Tibial nerve (tissue), 4 donors: ENCODE measurements around the gene DENND2D. TPM values are rescaled to one million over a fixed set of nuclear protein-coding genes. Genes with fewer than 3 reads are reported as not detected.

Source experiments
- DNase-seq, 2 donors: peaks; one replicate each; pipeline ENCODE4 v3.0.0-alpha.2; 2019; ENCODE audit warnings: low spot score in 2 of 2
- H3K27ac ChIP-seq, 4 donors: fragments of 200-600 bp; sonication (generic) in 3 of 4; one replicate each; pipeline ENCODE4 v1.5.1; 2017 to 2019; ENCODE audit warnings: mild to moderate bottlenecking in 1 of 4
- H3K27me3 ChIP-seq, 2 donors: fragments of 200-600 bp; sonication (generic) in 1 of 2; one replicate each; pipeline versions ENCODE4 v1.5.1 to v1.6.0; 2017 to 2019
- H3K36me3 ChIP-seq, 3 donors: fragments of 200-600 bp; sonication (generic); one replicate each; pipeline ENCODE4 v1.5.1; 2018 to 2019
- H3K4me1 ChIP-seq, 4 donors: fragments of 200-600 bp; sonication (generic) in 3 of 4; one replicate each; pipeline ENCODE4 v1.5.1; 2017 to 2019
- H3K4me3 ChIP-seq, 4 donors: fragments of 200-600 bp; sonication (generic) in 3 of 4; one replicate each; pipeline ENCODE4 v1.5.1; 2017 to 2019; ENCODE audit warnings: mild to moderate bottlenecking in 1 of 4, moderate library complexity in 1 of 4
- H3K9me3 ChIP-seq, 4 donors: fragments of 200-600 bp; sonication (generic) in 3 of 4; one replicate each; pipeline ENCODE4 v1.5.1; 2017 to 2019
- EP300 ChIP-seq, 2 donors: sonication (generic); formaldehyde crosslinking; IDR thresholded peaks; one replicate each; pipeline ENCODE4 v1.6.1; 2017; ENCODE audit warnings: antibody characterized with exemption in 2 of 2, mild to moderate bottlenecking in 1 of 2
- POLR2A ChIP-seq, 2 donors: fragments of 450-650 bp; IDR thresholded peaks; one replicate each; pipeline ENCODE4 v1.6.1; 2017; ENCODE audit warnings: antibody characterized with exemption in 2 of 2, mild to moderate bottlenecking in 2 of 2, moderate library complexity in 2 of 2
- WGBS, 2 donors: methylation state at CpG; one replicate each; pipeline ENCODE4 v1.1.5; 2018; 5-methylcytosine and 5-hydroxymethylcytosine counted together
- total RNA-seq, 4 donors: library from RNA; depleted of rRNA; stranded (reverse); fragments of >200 nt; gene quantifications; one replicate each; pipeline ENCODE4 v1.1.0, GENCODE V29; 2016
- TF ChIP-seq, protein P1 (sequence below), 5 experiments: fragments of 200-600 bp in 3 of 5; fragments of 450-650 bp in 2 of 5; sonication (generic) in 3 of 5; IDR thresholded peaks; one replicate each; pipeline ENCODE4 v1.5.1; 2016 to 2019; ENCODE audit warnings: antibody characterized with exemption in 5 of 5, mild to moderate bottlenecking in 3 of 5, moderate library complexity in 2 of 5

Gene DENND2D
- total RNA-seq, 4 donors from 2014 or later = 4.8 to 21.6 (median 8.2) TPM

- no peak for TF ChIP-seq POLR2A (IDR thresholded peaks at IDR 0.05)
- TF ChIP-seq EP300 (IDR thresholded peaks at IDR 0.05) = no peak
- TF ChIP-seq, protein P1, sequence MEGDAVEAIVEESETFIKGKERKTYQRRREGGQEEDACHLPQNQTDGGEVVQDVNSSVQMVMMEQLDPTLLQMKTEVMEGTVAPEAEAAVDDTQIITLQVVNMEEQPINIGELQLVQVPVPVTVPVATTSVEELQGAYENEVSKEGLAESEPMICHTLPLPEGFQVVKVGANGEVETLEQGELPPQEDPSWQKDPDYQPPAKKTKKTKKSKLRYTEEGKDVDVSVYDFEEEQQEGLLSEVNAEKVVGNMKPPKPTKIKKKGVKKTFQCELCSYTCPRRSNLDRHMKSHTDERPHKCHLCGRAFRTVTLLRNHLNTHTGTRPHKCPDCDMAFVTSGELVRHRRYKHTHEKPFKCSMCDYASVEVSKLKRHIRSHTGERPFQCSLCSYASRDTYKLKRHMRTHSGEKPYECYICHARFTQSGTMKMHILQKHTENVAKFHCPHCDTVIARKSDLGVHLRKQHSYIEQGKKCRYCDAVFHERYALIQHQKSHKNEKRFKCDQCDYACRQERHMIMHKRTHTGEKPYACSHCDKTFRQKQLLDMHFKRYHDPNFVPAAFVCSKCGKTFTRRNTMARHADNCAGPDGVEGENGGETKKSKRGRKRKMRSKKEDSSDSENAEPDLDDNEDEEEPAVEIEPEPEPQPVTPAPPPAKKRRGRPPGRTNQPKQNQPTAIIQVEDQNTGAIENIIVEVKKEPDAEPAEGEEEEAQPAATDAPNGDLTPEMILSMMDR (IDR thresholded peaks at IDR 0.05) = no peak
- no peaks in the 10 kb centered on the region for H3K4me1 ChIP-seq
- 81 to 89% methylated on average over 6 of the region's 6 CpGs for WGBS, 2 donors
- no peaks in the 10 kb centered on the region for H3K9me3 ChIP-seq
- peaks cover 0 to 73% (median 6%) of the 10 kb centered on the region in 3 donors for H3K36me3 ChIP-seq
- DNase-seq = no peak
- H3K27me3 ChIP-seq = no peaks in the 10 kb centered on the region
- no peak overlapping the region for H3K4me3 ChIP-seq
- H3K27ac ChIP-seq = no peak overlapping the region
Observed at GRCh38 chr1:111183308-111184069, 17.0 kb downstream of the DENND2D start.

GRCh38 chr1:111182052-111182451 lies 18.4 kb downstream of the DENND2D start:
- Histone ChIP-seq H3K4me1 (no peaks in the 10 kb centered on the region), H3K36me3 (peaks cover 0 to 70% (median 6%) of the 10 kb centered on the region in 3 donors), H3K9me3 (no peaks in the 10 kb centered on the region), H3K27me3 (no peaks in the 10 kb centered on the region), H3K4me3 (no peak overlapping the region), H3K27ac (no peak overlapping the region)
- DNase-seq = no peak
- TF ChIP-seq, protein P1 (IDR thresholded peaks at IDR 0.05) = no peak
- TF ChIP-seq EP300 (IDR thresholded peaks at IDR 0.05) (no peak), POLR2A (IDR thresholded peaks at IDR 0.05) (no peak)
- WGBS, 2 donors = 97 to 99% methylated on average over 2 of the region's 2 CpGs

DNA sequence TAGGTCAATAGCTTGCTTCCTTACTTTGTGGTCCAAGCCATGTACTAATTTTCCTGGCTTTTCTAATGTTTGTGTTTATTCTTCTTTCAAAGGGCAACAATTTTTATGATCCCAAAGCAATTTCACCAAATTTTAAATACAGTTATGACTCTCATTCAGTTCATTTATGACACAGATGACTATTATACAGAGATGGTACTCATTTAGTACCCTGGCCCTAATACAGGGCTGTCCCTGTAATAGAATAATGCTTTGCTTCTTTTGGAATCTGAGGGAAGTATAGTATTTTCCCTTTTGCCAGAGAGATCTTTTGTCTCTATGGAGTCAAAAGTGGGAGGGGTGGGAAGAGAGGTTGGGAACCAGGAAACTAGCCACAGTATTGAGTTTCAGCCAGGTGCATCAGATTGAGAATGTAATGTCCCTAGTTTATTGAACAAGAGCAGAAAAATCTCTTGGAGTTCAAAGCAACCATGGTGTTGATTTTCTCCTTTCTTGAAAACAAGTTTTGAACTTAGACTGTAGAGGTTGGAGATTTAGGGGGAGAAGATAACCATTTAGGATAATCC lies 20.4 kb downstream of the DENND2D start:
- Histone ChIP-seq H3K27ac (no peak overlapping the region), H3K4me3 (no peak overlapping the region), H3K9me3 (no peaks in the 10 kb centered on the region), H3K27me3 (no peaks in the 10 kb centered on the region), H3K4me1 (no peaks in the 10 kb centered on the region), H3K36me3 (peaks cover 0 to 61% (median 6%) of the 10 kb centered on the region in 3 donors)
- no peak for TF ChIP-seq POLR2A (IDR thresholded peaks at IDR 0.05)
- TF ChIP-seq EP300 (IDR thresholded peaks at IDR 0.05) = no peak
- TF ChIP-seq, protein P1 (IDR thresholded peaks at IDR 0.05) = no peak
- DNase-seq = no peak

GRCh38 chr1:111176678-111177077 lies 23.8 kb downstream of the DENND2D start:
- no peak for DNase-seq
- H3K27me3 ChIP-seq = no peaks in the 10 kb centered on the region
- peaks cover 0 to 56% (median 0%) of the 10 kb centered on the region in 3 donors for H3K36me3 ChIP-seq
- H3K9me3 ChIP-seq = no peaks in the 10 kb centered on the region
- H3K27ac ChIP-seq = no peak overlapping the region
- H3K4me1 ChIP-seq = no peaks in the 10 kb centered on the region
- WGBS, 2 donors = 58 to 71% methylated on average over 1 of the region's 1 CpG
- no peak for TF ChIP-seq EP300 (IDR thresholded peaks at IDR 0.05)
- TF ChIP-seq, protein P1 (IDR thresholded peaks at IDR 0.05) = no peak
- TF ChIP-seq POLR2A (IDR thresholded peaks at IDR 0.05) = no peak
- no peak overlapping the region for H3K4me3 ChIP-seq

- no peak for DNase-seq
- 93 to 95% methylated on average over 3 of the region's 3 CpGs for WGBS, 2 donors
- Histone ChIP-seq H3K4me3 (no peak overlapping the region), H3K27me3 (no peaks in the 10 kb centered on the region), H3K9me3 (no peaks in the 10 kb centered on the region), H3K36me3 (peaks cover 0 to 56% (median 0%) of the 10 kb centered on the region in 3 donors), H3K4me1 (no peaks in the 10 kb centered on the region), H3K27ac (no peak overlapping the region)
- no peak for TF ChIP-seq POLR2A (IDR thresholded peaks at IDR 0.05)
Observed at GRCh38 chr1:111175349-111175748, 25.1 kb downstream of the DENND2D start.
